Activated CD4-positive, alpha-beta T cell treated with anti-CD3 and anti-CD28 coated beads, Interleukin-2, amount 10 ng/mL, durations not matched to agents 7 days and 5 days (primary cell): ENCODE measurements around the gene TPM2. TPM values are rescaled to one million over a fixed set of nuclear protein-coding genes. Genes with fewer than 3 reads are reported as not detected.

Source experiments
- CTCF ChIA-PET: fragments of 350-600 bp; sonication (Branson Sonifier 250); formaldehyde crosslinking; loops from one replicate; lab custom pipeline; 2021; ENCODE audit warnings: antibody characterized with exemption; lab: Charles Lee
- POLR2A ChIA-PET: fragments of 350-600 bp; sonication (Branson Sonifier 250); formaldehyde crosslinking; loops from one replicate; lab custom pipeline; 2021; ENCODE audit warnings: antibody characterized with exemption; lab: Charles Lee
- DNase-seq: peaks from one replicate; pipeline ENCODE4 v3.0.0-alpha.2; 2020
- H3K27ac Mint-ChIP-seq: one replicate; pipeline ENCODE4 v1.8.0; 2021; ENCODE audit warnings: mild to moderate bottlenecking, moderate library complexity, mixed read lengths
- H3K27me3 Mint-ChIP-seq: one replicate; pipeline ENCODE4 v1.8.0; 2021; ENCODE audit warnings: mixed read lengths
- H3K36me3 Mint-ChIP-seq: one replicate; pipeline ENCODE4 v1.8.0; 2021; ENCODE audit warnings: low read depth, mixed read lengths
- H3K4me1 Mint-ChIP-seq: one replicate; pipeline ENCODE4 v1.8.0; 2021; ENCODE audit warnings: mixed read lengths
- H3K4me3 Mint-ChIP-seq: one replicate; pipeline ENCODE4 v1.8.0; 2021; ENCODE audit warnings: mild to moderate bottlenecking, moderate library complexity, mixed read lengths
- H3K9me3 Mint-ChIP-seq: one replicate; pipeline ENCODE4 v1.8.0; 2021; ENCODE audit warnings: mixed read lengths
- total RNA-seq, 2 experiments: library from RNA; stranded (reverse); gene quantifications; one replicate each; pipeline ENCODE4 v1.2.3, GENCODE V29; 2021

The TPM2 gene
- total RNA-seq, 2 experiments from 2014 or later: 13.1 to 13.4 TPM

DNA sequence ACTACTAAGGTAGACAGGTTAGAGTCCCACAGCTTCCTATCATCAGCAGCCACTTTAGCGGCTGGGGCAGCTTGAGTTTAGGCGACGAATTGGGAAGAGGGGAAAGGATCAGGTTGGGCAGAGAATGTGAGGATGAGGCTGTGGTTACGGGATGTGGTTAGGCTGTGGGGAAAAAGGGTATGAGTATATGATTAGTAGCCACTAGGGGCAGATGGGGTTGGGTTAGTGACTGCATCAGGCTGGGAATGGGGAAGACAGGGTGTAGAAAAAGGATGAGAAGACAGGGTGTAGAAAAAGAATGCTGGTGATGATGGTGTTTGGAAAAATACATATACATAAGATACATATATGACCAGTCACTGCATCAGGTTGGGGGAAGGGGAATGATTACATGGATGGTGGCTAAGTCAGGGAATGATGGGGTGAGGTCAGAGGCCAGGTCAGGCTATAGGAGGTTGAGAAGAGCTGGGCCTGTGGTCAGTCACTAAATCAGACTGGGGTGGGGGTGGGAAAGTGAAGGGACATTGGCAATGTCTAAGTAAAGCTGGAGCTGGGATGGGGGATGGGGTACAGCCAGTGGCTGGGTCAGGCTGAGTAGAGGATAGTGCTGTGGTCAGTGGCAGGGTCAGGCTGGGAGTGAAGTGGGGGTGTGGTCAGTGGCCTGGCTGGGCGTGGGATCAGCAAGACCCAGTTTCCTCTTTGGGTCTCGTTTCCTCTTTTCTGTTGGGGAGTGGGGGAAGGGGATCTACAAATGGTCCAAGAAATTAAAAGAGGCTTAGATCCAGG, 40.2 kb upstream of the TPM2 start:
- Mint-ChIP-seq H3K9me3 (no peaks in the 10 kb centered on the region), H3K27me3 (no peaks in the 10 kb centered on the region), H3K27ac (peak overlapping the region; percentile 15), H3K4me3 (no peak overlapping the region), H3K4me1 (peaks cover 12% of the 10 kb centered on the region), H3K36me3 (peaks cover 29% of the 10 kb centered on the region)
- peak; percentile 41 for DNase-seq
- ChIA-PET POLR2A (no interaction called here), CTCF (interaction anchor here (0.6 to 9.8 kb wide), 18 partner anchors 7 to 90 kb away, joined by 3 to 112 read pairs (median 5); partner anchors contain the start of genes ARHGEF39, CCDC107, GBA2 and MSMP)

DNA sequence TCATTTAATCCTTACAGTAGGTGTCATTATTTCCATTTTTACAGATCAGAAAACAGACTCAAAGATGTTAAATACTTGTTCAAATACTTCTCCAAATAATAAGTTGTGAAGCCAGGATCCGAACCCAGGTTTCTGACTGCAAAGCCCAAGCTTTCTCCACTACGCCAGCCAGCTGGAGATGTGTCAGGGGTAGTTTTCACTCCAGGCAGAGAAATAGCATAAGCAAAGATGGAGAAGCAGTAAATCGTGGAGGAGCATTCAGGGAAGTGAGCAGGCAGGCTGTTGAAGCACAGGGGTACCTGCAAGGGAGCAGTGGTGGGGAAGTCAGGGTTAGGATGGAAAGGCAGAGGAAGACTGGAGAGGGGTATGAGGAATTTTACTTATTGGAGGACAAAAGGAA, 39.4 kb upstream of the TPM2 start:
- POLR2A ChIA-PET: no interaction called here
- no peak for DNase-seq
- Mint-ChIP-seq H3K36me3 (peaks cover 36% of the 10 kb centered on the region), H3K4me3 (no peak overlapping the region), H3K27ac (no peak overlapping the region), H3K9me3 (no peaks in the 10 kb centered on the region), H3K4me1 (peaks cover 10% of the 10 kb centered on the region), H3K27me3 (no peaks in the 10 kb centered on the region)
- CTCF ChIA-PET: interaction anchor here (0.6 to 9.8 kb wide), 13 partner anchors 12 to 127 kb away, joined by 3 to 112 read pairs (median 5); partner anchors contain the start of genes ARHGEF39, CCDC107, GBA2 and RGP1

DNA sequence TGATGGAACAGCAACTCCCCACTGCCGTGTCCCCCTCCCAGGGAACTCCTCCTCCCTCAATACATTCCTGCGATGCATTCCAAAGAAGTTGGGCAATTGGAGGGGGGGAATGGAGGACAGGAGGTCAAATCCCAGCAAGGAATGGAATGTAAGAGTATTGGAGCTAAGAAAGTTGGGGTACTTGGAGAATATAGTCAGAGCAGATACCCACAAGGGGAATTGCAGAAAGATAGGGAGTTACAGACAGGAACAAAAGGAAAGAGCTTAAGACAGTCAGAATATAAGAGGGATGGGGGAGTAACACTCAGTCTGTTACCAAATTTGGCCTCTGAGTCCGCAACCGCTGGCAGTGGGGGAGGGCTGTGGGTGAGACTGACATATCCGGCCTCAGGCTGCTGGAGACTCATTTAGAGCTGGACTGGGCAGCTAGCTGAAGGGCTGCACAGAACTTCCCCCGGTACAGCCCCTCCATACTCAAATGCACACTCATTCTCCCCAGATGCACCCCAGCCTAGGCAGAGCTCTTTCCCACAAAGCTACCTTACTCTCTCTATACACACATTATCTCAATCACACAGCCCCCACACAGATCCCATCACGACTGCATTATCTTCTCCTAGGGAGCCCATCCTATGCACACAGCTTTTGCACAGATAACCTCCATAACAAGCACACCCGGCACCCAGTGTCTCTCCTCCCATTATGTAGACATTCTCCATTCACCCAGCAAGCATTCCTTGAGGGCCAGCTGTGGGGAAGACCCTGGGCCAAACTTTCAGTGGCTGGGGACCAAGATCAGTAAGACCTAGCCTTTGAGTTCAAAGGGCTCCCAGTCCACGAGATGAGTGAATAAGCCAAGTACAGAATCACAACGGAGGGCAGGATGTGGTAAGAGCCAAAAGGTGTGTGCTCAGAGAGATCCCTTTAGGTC, 38.6 kb upstream of the TPM2 start:
- no peaks in the 10 kb centered on the region for H3K27me3 Mint-ChIP-seq
- H3K36me3 Mint-ChIP-seq: peaks cover 40% of the 10 kb centered on the region
- CTCF ChIA-PET: interaction anchor here (0.7 to 9.8 kb wide), 20 partner anchors 10 to 677 kb away, joined by 3 to 112 read pairs (median 4); partner anchors contain the start of genes ARHGEF39, CCDC107, GBA2 and MSMP
- DNase-seq: peak; percentile 66
- no peak overlapping the region for H3K4me3 Mint-ChIP-seq
- H3K4me1 Mint-ChIP-seq: peaks cover 4% of the 10 kb centered on the region
- POLR2A ChIA-PET: interaction anchor here (0.7 to 0.9 kb wide), 2 partner anchors 63 to 64 kb away, joined by 3 read pairs; partner anchors contain the start of gene ARHGEF39
- no peak overlapping the region for H3K27ac Mint-ChIP-seq
- H3K9me3 Mint-ChIP-seq: no peaks in the 10 kb centered on the region

DNA sequence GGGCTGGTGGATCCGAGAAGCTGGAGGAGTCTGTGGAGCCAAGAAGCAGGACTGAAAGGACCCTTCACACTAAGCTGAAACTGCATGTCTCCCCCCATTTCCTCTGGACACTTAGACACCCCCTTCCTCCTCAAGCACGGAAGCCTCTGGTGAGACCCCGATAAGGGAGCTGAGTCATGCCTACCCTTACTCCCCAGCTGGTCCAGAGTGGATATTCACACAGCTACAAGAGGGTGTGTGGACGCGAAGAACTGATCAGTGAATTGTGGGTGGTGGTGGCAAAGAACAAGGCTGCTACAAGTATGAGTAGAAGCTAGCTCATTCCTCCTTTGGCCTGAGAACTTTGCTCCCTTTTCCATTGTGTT, 37.9 kb upstream of the TPM2 start:
- H3K27ac Mint-ChIP-seq: no peak overlapping the region
- peaks cover 44% of the 10 kb centered on the region for H3K36me3 Mint-ChIP-seq
- DNase-seq: no peak
- H3K4me3 Mint-ChIP-seq: no peak overlapping the region
- CTCF ChIA-PET: interaction anchor here (0.8 to 9.8 kb wide), 16 partner anchors 10 to 676 kb away, joined by 3 to 112 read pairs (median 6); partner anchors contain the start of genes ARHGEF39, CCDC107, GBA2 and MSMP
- POLR2A ChIA-PET: interaction anchor here (0.6 to 0.9 kb wide), 2 partner anchors 62 to 111 kb away, joined by 3 read pairs; no protein-coding TSS in a partner anchor
- H3K9me3 Mint-ChIP-seq: no peaks in the 10 kb centered on the region
- no peaks in the 10 kb centered on the region for H3K4me1 Mint-ChIP-seq
- H3K27me3 Mint-ChIP-seq: no peaks in the 10 kb centered on the region

DNA sequence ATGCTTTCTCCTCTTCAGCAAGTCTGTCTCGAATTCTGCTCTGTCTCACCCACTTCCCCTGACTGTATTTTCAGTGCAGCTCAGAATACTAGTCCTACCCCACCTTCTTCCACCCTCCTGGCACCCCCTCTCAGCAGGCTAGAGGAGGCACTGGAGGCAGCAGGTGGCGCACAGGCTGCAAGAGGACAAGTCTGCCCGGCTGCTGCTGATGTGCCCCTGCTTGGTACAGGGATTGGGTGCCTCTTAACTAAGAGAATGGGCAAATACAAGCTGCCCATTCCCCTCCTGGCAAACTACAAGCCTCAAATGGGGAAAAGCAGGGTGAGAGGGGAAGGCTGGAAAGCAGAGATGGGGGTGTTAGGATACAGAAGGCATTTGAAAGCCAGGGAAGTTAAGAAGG, 37.2 kb upstream of the TPM2 start:
- Mint-ChIP-seq H3K27ac (peak overlapping the region; percentile 85), H3K4me3 (peak overlapping the region; percentile 56), H3K9me3 (no peaks in the 10 kb centered on the region), H3K36me3 (peaks cover 52% of the 10 kb centered on the region), H3K4me1 (no peaks in the 10 kb centered on the region), H3K27me3 (no peaks in the 10 kb centered on the region)
- CTCF ChIA-PET: interaction anchor here (0.7 to 9.8 kb wide), 15 partner anchors 9 to 123 kb away, joined by 3 to 112 read pairs (median 6); partner anchors contain the start of genes ARHGEF39, CCDC107, GBA2 and MSMP
- DNase-seq: peak; percentile 55
- POLR2A ChIA-PET: interaction anchor here (0.6 kb wide), 1 partner anchor 110 kb away, joined by 3 read pairs; no protein-coding TSS in a partner anchor

DNA sequence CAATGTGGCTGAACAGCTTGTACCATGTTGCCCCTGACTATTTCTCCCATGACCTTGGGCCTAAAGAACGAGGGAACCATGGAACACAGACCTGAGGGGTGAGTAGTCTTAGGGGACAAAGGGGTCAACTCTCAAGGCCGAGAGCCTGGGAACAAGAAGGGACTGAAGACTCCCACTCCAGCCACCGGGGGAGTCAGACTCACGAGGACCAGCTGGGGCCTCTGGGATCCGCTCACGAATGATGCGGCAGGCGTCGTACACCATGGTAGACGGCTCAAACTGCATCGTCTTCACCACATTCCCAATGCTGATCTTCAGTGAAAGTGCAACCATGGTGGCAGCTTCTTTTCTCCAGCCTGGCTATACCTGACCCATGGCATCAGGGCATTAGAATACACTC, 35.6 kb upstream of the TPM2 start:
- DNase-seq: no peak
- H3K36me3 Mint-ChIP-seq: peaks cover 54% of the 10 kb centered on the region
- no peak overlapping the region for H3K27ac Mint-ChIP-seq
- H3K9me3 Mint-ChIP-seq: no peaks in the 10 kb centered on the region
- H3K4me1 Mint-ChIP-seq: no peaks in the 10 kb centered on the region
- ChIA-PET CTCF (interaction anchor here (0.9 to 1.7 kb wide), 6 partner anchors 11 to 78 kb away, joined by 3 to 4 read pairs (median 3); partner anchors contain the start of genes CCDC107, RMRP and TPM2), POLR2A (no interaction called here)
- H3K27me3 Mint-ChIP-seq: no peaks in the 10 kb centered on the region
- H3K4me3 Mint-ChIP-seq: no peak overlapping the region

DNA sequence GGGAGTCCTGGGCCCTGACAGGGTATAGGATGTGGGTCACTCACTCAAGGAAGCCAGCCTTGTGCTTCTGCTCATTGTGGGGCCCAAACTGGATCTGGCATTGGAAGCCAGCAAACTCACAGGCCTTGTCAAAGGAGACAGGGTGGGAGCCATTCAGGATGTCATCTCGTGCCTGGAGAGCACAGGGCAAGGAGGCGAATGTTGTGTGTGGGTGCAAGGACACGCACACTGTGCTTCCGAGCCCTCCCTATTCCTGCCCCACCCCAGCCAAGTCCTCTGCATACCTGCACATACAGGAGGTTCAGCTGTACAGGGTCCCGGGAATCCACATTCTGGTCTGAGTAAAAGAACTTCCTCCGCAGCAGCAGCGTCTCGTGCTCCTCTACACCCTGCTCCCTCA, 34.2 kb upstream of the TPM2 start:
- Mint-ChIP-seq H3K36me3 (peaks cover 64% of the 10 kb centered on the region), H3K4me1 (no peaks in the 10 kb centered on the region), H3K27ac (no peak overlapping the region), H3K9me3 (no peaks in the 10 kb centered on the region), H3K4me3 (no peak overlapping the region), H3K27me3 (no peaks in the 10 kb centered on the region)
- DNase-seq: no peak
- ChIA-PET CTCF (interaction anchor here (0.9 to 1.3 kb wide), 2 partner anchors 10 to 40 kb away, joined by 3 read pairs; no protein-coding TSS in a partner anchor), POLR2A (no interaction called here)

DNA sequence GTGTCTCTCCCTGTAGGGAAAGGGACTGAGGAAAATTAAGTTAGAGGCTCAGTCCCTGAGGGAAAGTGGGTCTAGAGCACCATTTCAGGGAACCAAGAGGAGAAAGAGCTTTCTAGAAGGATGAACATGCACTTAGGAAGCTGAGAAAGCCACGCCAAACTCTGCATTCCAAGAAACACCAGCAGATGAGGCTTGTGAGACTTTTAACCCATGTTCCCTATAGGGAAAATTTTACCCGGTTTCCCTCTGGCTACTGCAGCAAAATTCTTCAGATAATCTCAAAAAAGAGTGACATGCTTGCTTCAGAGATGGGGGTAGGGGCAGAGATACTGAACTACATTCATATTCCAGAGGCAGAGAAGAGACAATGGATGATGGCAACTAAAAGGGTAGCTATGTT, 33.7 kb upstream of the TPM2 start:
- H3K4me1 Mint-ChIP-seq: no peaks in the 10 kb centered on the region
- no peaks in the 10 kb centered on the region for H3K27me3 Mint-ChIP-seq
- no peaks in the 10 kb centered on the region for H3K9me3 Mint-ChIP-seq
- ChIA-PET POLR2A (no interaction called here), CTCF (interaction anchor here (0.9 to 1.5 kb wide), 3 partner anchors 9 to 27 kb away, joined by 3 to 6 read pairs (median 4); partner anchors contain the start of genes CREB3 and TLN1)
- DNase-seq: no peak
- H3K36me3 Mint-ChIP-seq: peaks cover 66% of the 10 kb centered on the region
- H3K4me3 Mint-ChIP-seq: no peak overlapping the region
- H3K27ac Mint-ChIP-seq: no peak overlapping the region

DNA sequence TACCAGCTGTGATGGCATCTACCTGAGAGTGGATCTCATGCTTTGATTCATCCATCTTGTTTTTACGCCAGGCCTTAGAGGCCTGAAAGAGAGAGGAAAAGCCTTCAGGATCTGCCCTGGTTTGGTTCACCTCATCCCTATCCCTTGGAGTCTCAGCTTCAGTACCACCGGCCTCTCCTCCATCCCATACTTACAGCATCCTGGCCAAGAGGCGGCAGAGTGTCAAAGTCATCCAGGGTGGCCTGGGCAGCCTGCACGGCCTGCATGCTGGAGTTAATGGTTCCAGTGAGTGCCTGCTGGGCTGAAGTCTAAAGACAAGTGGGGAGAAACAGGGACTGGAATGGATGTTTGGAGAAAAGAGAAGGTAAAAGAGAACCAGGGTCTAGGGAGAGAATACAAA, 29.8 kb upstream of the TPM2 start:
- CTCF ChIA-PET: no interaction called here
- no peak overlapping the region for H3K27ac Mint-ChIP-seq
- no peak overlapping the region for H3K4me3 Mint-ChIP-seq
- H3K36me3 Mint-ChIP-seq: peaks cover 81% of the 10 kb centered on the region
- H3K4me1 Mint-ChIP-seq: no peaks in the 10 kb centered on the region
- no peaks in the 10 kb centered on the region for H3K27me3 Mint-ChIP-seq
- DNase-seq: no peak
- POLR2A ChIA-PET: no interaction called here
- H3K9me3 Mint-ChIP-seq: no peaks in the 10 kb centered on the region

DNA sequence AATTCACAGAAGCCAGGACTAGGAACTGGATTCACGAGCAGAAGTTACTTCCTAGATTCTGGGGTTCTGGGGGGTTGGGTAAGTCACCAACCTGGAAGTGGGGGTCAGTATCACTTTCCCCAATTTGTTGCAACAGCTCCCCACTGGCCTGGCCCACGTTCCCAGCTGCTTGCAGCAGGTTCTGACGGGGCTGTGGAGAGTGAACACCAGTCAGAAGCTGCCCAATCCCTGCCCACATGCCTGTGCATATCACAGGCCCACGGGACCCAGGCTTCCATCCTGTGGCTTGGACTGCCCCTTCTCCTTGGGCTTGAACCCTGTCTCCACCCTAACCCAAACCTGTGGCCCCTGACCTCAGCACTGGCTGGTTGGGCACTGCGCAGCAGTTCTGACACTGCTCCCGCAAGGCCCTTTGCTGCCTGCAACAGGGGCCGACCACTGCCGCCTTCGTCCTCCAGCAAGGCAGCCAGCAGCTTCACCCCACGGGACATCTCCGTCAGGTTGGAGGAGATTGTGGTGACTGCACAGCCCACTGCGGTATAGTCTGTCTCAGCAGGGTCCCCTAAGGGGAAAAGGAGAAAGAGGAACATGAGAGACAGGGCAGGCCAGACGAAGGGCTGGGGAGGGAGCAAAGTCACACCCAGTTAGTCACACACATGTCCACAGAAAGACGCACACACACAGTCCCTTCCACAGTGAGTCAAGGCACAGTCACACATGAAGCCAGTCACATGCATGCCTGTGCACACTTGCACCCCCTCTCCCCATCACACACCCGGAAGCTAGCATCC, 29.2 kb upstream of the TPM2 start:
- POLR2A ChIA-PET: no interaction called here
- H3K9me3 Mint-ChIP-seq: no peaks in the 10 kb centered on the region
- CTCF ChIA-PET: interaction anchor here (1.3 kb wide), 1 partner anchor 9 kb away, joined by 4 read pairs; no protein-coding TSS in a partner anchor
- no peak for DNase-seq
- no peaks in the 10 kb centered on the region for H3K4me1 Mint-ChIP-seq
- no peak overlapping the region for H3K4me3 Mint-ChIP-seq
- H3K36me3 Mint-ChIP-seq: peaks cover 81% of the 10 kb centered on the region
- H3K27me3 Mint-ChIP-seq: no peaks in the 10 kb centered on the region
- no peak overlapping the region for H3K27ac Mint-ChIP-seq

DNA sequence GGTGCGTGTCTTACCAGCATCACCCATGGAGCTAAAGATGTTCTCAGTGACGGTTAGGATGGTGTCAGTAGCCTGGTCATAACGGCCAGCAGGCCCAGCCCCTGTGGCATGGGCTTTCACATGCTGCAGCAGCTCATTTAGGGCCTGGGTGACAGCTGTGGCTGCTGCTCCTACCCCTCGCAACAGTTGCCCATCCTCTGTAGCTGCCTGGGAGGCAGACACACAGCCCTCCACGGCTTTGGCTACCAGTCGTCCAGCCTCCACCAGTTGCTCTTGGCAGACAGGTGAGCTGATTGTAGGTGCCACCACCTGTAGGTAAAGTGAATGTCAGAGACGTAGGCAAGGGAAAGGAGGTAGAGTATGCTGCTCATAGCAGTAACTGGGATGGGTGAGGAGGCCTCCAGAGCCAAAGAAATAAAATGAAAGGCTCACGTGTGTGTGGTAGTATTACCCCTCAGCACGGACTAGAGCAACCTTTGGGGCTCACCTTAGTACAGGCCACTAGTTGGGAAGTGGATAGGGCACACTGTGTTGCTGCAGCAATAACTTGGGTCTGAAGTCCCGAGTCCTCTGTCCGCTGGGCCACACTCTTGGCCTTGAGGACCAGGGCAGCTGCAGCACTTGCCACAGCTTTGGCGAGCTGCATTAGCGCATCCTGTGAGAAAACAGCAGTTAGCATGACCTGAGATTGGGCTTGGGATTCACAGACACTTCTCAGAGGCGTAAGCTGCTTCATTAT, 27.6 kb upstream of the TPM2 start:
- Mint-ChIP-seq H3K9me3 (no peaks in the 10 kb centered on the region), H3K4me3 (no peak overlapping the region), H3K27ac (no peak overlapping the region), H3K27me3 (no peaks in the 10 kb centered on the region), H3K4me1 (no peaks in the 10 kb centered on the region), H3K36me3 (peaks cover 79% of the 10 kb centered on the region)
- ChIA-PET CTCF (interaction anchor here (0.6 to 1.9 kb wide), 8 partner anchors 9 to 165 kb away, joined by 3 to 5 read pairs (median 3); no protein-coding TSS in a partner anchor), POLR2A (no interaction called here)
- no peak for DNase-seq
